SJSA1 (cell line): ENCODE results near the gene AADAC. TPM values are rescaled to one million over a fixed set of nuclear protein-coding genes. Genes with fewer than 3 reads are reported as not detected.
"Not testable (repeated sequence)": the region's sequence is repeated elsewhere in the genome, so short reads cannot be mapped to it uniquely, and the experiment has no call there.

ENCODE experiments used
- DNase-seq, 2 experiments: peaks; one replicate each; pipeline ENCODE4 v3.0.0-alpha.2; 2015 to 2020; ENCODE audit warnings: low spot score in 2 of 2, low read depth in 1 of 2
- H3K27ac ChIP-seq: fragments of 250-450 bp; sonication (Bioruptor Pico); 2 replicates; pipeline ENCODE4 v1.5.1; 2020; ENCODE audit warnings: mild to moderate bottlenecking, moderate library complexity
- H3K27me3 ChIP-seq: fragments of 250-450 bp; sonication (Bioruptor Pico); replicated peaks from 2 replicates; pipeline ENCODE4 v1.5.1; 2020; ENCODE audit warnings: mild to moderate bottlenecking, moderate library complexity
- H3K36me3 ChIP-seq: fragments of 250-450 bp; sonication (Bioruptor Pico); 2 replicates; pipeline ENCODE4 v1.5.1; 2020; ENCODE audit warnings: mild to moderate bottlenecking
- H3K4me1 ChIP-seq: fragments of 250-450 bp; sonication (Bioruptor Pico); replicated peaks from 2 replicates; pipeline ENCODE4 v1.6.1; 2021; ENCODE audit warnings: mild to moderate bottlenecking
- H3K4me3 ChIP-seq: fragments of 250-450 bp; sonication (Bioruptor Pico); 2 replicates; pipeline ENCODE4 v1.5.1; 2020; ENCODE audit warnings: mild to moderate bottlenecking
- H3K9me3 ChIP-seq: fragments of 250-450 bp; sonication (Bioruptor Pico); replicated peaks from 2 replicates; pipeline ENCODE4 v1.5.1; 2020; ENCODE audit warnings: mild to moderate bottlenecking
- total RNA-seq: library from RNA; depleted of rRNA; stranded (reverse); fragments of >200 nt; shearing (Covaris generic); gene quantifications from 2 replicates; pipeline ENCODE4 v1.2.3, GENCODE V29; 2014; rRNA removed

Gene AADAC, protein sequence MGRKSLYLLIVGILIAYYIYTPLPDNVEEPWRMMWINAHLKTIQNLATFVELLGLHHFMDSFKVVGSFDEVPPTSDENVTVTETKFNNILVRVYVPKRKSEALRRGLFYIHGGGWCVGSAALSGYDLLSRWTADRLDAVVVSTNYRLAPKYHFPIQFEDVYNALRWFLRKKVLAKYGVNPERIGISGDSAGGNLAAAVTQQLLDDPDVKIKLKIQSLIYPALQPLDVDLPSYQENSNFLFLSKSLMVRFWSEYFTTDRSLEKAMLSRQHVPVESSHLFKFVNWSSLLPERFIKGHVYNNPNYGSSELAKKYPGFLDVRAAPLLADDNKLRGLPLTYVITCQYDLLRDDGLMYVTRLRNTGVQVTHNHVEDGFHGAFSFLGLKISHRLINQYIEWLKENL
- 0.34 TPM in 2 replicates for total RNA-seq

DNA sequence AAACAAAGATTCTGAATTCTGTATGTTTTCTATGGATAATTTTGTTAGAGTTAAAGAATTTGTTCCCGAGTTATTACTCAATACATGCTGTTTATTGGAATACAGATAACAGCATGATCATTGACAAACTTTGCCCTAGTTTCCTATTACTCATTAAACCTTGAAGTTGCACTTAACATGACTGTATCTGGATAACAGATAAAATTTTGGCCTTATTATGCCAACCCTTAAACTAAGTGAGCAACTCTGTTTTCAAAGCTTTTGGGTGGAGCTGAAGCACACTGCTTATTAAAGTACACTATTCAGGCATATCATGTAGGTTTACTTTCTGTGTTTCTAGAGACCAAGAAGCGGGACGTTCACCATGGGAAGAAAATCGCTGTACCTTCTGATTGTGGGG is at the start of gene AADAC:
TSS of gene AADAC (plus strand) at position 318 of the 400 bp plus-strand sequence. CDS start at position 365, 47 bp downstream.
- DNase-seq: no peak
- no peaks in the 10 kb centered on the region for H3K27me3 ChIP-seq
- H3K4me3 ChIP-seq: no peak within 1 kb of the TSS
- no peaks in the 10 kb centered on the region for H3K9me3 ChIP-seq
- H3K27ac ChIP-seq: no peak within 1 kb of the TSS
- no peaks in the 10 kb centered on the region for H3K36me3 ChIP-seq
- H3K4me1 ChIP-seq: peaks cover 7% of the 10 kb centered on the region

DNA sequence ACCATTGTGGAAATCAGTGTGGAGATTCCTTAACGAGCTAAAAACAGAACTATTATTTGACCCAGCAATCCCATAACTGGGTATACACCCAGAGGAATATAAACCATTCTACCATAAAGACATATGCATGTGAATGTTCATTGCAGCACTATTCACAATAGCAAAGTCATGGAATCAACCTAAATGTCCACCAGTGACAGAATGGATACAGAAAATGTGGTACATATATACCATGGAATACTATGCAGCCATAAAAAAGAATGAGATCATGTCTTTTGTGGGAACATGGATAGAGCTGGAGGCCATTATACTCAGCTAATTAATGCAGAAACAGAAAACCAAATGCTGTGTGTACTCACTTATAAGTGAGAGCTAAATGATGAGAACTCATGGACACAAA is 49.2 kb upstream of the AADAC start:
- H3K27me3 ChIP-seq, DNase-seq, H3K36me3 ChIP-seq, H3K27ac ChIP-seq, H3K4me3 ChIP-seq, H3K9me3 ChIP-seq: not testable (repeated sequence)
- H3K4me1 ChIP-seq: peaks cover 23% of the 10 kb centered on the region

DNA sequence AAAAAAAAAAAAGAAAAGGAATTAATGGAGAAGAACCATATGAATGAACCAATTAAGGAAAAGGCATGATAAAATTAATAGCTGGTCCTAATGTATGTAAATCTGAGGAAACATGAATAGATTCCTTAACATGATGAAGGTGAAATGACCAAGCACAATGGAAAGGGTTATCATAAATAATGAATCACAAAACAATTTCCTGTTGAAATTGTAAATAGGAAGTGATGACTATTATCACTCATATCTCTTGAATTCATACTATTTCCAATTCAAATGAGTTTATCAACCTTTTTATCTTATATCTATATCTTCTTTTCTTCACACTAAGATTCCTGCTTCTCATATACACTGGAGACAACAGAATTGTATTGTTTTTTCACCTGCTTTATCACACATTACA is 48.2 kb upstream of the AADAC start:
- Histone ChIP-seq H3K36me3 (no peaks in the 10 kb centered on the region), H3K4me1 (peaks cover 29% of the 10 kb centered on the region), H3K4me3 (no peak overlapping the region), H3K9me3 (no peaks in the 10 kb centered on the region), H3K27me3 (no peaks in the 10 kb centered on the region), H3K27ac (peak overlapping the region; percentile 76)
- no peak for DNase-seq

DNA sequence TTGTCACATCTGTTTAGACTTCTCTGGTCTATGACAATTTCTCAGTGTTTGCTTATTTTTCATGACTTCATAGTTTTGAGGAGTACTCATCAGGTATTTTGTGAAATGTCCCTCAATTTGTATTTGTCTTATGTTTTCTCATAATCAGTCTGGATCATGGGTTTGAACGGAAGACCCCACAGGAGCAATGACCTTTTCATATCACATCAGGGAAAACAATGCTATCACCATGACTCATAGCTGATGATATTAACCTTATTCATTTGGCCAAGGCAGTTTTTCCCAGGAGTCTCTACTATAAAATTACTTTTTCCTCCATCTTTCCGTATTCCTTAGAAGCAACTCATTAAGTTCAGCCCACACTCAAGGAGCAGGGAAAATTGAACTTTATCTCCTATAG is 47.5 kb upstream of the AADAC start:
- no peak overlapping the region for H3K4me3 ChIP-seq
- H3K9me3 ChIP-seq: no peaks in the 10 kb centered on the region
- no peaks in the 10 kb centered on the region for H3K27me3 ChIP-seq
- peak overlapping the region; percentile 76 for H3K27ac ChIP-seq
- DNase-seq: peak; percentile 41 to 77
- H3K36me3 ChIP-seq: no peaks in the 10 kb centered on the region
- H3K4me1 ChIP-seq: peaks cover 37% of the 10 kb centered on the region

DNA sequence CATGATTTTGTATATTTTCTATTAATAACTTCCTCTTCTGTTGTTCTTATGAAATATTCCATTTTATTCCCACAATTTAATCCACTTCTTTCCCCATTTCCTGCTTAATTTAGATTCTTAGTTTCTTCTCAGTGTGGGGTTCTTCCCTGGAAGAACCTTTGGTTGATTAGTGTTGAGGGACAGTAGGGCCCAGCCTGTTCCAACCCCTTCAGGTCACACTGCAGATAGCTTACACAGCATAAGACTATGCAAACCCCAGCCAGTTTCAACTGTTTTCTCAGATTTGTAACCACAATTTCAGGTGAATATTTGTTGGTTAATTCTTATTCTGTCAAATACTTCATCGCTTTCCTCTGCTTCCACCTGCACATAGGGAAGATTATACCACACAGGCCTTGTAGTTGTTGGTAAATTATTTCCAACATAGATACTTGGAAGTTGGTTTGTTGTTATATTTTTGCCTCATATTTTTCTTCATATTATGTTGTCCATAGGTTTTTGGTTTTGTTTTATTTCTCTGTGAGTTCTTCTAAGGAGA is 45.5 kb upstream of the AADAC start:
- no peak for DNase-seq
- Histone ChIP-seq H3K27me3 (no peaks in the 10 kb centered on the region), H3K4me3 (no peak overlapping the region), H3K9me3 (no peaks in the 10 kb centered on the region), H3K4me1 (peaks cover 39% of the 10 kb centered on the region), H3K36me3 (no peaks in the 10 kb centered on the region), H3K27ac (peak overlapping the region; percentile 76; the same call in 1 of the 2 replicates)

DNA sequence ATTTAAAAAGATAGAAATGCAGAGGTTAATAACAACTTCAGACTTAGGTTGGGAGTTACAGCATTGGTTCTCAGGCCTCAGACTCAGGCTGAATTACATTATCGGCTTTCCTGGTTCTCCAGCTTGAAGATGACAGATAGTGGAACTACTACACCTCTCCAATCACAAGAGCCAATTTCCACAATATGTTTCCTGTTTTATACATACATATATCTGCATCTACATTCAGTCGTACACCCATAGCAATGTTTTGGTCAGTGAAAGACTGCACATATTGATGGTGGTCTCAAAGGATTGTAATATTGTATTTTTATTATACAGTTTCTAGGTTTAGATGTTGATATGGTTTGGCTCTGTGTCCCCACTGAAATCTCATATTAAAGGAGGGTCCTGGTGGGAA is 44.7 kb upstream of the AADAC start:
- H3K36me3 ChIP-seq: no peaks in the 10 kb centered on the region
- H3K27ac ChIP-seq: peak overlapping the region; percentile 81
- H3K9me3 ChIP-seq: no peaks in the 10 kb centered on the region
- H3K4me1 ChIP-seq: peaks cover 39% of the 10 kb centered on the region
- no peaks in the 10 kb centered on the region for H3K27me3 ChIP-seq
- DNase-seq: no peak
- no peak overlapping the region for H3K4me3 ChIP-seq

DNA sequence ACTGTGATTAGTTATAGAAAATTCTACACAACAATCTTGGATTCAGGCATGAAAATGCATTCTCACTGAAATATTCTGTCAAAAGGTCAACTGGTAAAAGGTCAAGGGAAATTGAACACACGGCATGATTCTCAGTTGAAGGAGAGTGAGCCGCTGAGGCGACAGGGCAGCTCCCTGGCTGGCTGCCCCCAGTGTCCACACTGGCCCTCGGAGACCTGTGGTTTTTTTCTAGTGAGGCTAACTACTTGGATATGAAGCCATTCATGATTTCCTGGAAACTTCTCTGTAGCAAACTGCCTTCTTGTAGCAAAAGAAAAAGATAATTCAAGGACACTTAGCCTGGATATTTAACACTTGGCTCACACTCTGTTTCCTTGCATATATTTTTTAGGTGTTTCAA is 43.0 kb upstream of the AADAC start:
- Histone ChIP-seq H3K4me1 (peaks cover 40% of the 10 kb centered on the region), H3K36me3 (no peaks in the 10 kb centered on the region), H3K4me3 (no peak overlapping the region), H3K27me3 (no peaks in the 10 kb centered on the region), H3K9me3 (no peaks in the 10 kb centered on the region), H3K27ac (peak overlapping the region; percentile 81)
- peak in 1 of 2 experiments; percentile 33 for DNase-seq

DNA sequence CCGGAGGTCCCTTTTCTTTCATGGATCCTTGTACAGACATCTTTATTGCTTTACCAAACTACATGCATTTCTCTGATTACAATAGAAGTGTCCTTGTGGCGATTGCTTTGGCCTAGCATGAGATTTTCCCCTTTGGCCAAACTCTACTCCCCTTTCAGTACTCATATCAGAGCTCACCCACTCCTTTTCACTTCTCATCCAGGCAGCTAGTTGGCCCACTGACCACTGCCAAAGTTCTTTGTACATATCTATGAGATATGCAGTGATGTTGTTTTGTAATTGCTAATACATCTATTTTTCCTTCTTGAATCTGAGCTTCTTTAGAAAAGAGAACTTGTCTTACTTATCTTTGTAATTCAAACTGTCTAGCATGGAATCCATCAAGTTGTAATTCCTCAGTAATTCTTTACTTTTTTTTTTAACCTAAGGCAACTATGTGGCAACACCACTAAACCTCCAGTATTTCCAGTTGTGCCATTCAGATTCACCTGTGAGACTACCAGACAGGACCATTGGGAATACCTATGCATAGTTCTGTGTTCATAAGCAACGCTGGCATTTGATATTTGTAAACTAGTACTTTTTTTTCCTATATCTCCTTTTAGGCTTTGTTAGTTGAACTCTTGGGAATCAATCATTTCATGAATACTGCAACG is 41.0 kb upstream of the AADAC start:
- H3K4me3 ChIP-seq: no peak overlapping the region
- H3K36me3 ChIP-seq: no peaks in the 10 kb centered on the region
- no peak overlapping the region for H3K27ac ChIP-seq
- H3K4me1 ChIP-seq: peaks cover 26% of the 10 kb centered on the region
- H3K27me3 ChIP-seq: no peaks in the 10 kb centered on the region
- no peak for DNase-seq
- H3K9me3 ChIP-seq: no peaks in the 10 kb centered on the region

DNA sequence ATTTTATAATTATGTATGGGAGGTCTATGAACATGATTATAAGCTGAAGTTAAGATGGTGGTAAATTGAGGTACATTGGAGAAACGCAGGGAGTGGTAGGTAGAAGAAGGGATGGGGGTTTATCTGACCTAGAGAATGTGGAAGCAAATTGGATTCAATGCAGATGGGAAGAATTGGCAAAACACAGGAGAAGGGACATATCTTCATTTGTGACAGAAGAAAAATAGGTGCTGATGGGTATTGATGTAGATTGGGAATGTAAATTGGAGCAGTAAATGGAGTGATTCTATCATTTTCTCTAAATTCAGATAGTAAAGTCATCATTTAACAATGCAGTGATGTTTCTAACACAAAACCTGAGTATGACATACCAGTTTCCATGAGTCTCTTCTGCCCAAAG is 39.7 kb upstream of the AADAC start:
- no peaks in the 10 kb centered on the region for H3K9me3 ChIP-seq

DNA sequence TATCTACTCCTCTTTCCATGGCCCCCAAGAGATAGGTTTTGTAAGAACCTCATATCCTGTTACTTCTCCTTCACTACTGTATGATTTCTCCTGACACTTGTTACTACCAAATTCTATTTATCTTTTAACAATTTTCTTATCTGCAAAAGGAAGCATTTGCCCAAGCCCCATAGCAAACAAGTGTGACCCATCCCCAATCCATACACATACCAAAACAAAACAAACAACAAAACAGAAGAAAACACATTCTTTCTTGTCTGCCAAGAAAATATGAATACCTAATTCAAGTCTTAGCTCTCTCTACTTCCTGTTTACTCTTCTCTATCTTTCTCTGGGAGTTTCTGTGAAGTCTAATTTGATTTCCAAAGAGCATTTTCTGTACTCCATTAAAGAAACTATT is 39.0 kb upstream of the AADAC start:
- Histone ChIP-seq H3K27me3 (no peaks in the 10 kb centered on the region), H3K27ac (no peak overlapping the region)
- DNase-seq: no peak

More for the DNA sequence above, 39.7 kb upstream of the AADAC start:
- no peak for DNase-seq
- H3K4me3 ChIP-seq: no peak overlapping the region
- H3K36me3 ChIP-seq: no peaks in the 10 kb centered on the region
- no peaks in the 10 kb centered on the region for H3K27me3 ChIP-seq
- H3K4me1 ChIP-seq: peaks cover 25% of the 10 kb centered on the region
- H3K27ac ChIP-seq: no peak overlapping the region

DNA sequence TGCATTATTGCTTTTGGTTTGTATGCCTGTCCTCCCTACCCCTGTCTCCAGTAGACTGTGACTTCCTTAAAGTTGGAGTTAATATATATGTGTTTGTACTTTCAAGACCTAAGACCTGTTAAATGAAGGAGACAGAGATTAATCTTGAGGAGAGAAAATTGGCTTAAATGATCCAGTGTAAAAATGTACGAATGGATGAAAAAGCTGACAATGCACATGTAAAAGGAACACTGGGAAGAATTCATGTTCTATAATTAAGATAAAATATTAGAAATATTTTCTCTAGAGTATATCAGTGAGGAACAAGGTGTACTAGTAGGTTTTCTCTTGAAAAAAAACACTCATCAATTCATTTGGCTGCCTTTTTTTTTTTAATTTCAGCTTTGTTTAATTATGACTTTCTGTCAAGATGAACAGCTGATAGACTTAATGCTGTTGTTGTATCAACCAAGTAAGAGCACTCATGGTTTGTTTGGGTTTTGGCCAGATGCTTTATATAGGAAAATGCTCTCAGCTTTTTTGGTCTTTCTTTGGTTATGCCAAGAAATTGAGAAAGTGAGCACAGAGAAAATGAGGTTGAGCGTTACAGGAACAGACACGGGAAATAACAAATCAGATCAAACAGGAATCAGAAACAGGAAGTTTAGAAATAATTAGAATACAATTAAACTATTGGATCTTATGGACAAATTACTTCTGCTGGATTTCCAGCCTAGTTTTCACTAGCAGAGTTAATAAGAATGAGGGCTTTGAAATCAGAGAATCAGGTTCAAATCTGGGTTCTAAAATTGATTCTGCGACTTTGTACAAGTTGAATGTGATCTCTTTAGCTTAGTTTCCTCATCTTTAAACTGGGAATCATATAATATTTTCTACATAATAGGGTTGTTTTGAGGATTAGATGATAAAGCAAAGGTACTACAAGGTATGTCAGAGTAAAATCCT is 38.3 kb upstream of the AADAC start:
- Histone ChIP-seq H3K27me3 (no peaks in the 10 kb centered on the region), H3K4me3 (no peak overlapping the region), H3K4me1 (peaks cover 15% of the 10 kb centered on the region), H3K36me3 (no peaks in the 10 kb centered on the region), H3K27ac (no peak overlapping the region), H3K9me3 (no peaks in the 10 kb centered on the region)
- no peak for DNase-seq

More for the DNA sequence above, 39.0 kb upstream of the AADAC start:
- Histone ChIP-seq H3K9me3 (no peaks in the 10 kb centered on the region), H3K4me1 (peaks cover 19% of the 10 kb centered on the region), H3K4me3 (no peak overlapping the region), H3K36me3 (no peaks in the 10 kb centered on the region)

DNA sequence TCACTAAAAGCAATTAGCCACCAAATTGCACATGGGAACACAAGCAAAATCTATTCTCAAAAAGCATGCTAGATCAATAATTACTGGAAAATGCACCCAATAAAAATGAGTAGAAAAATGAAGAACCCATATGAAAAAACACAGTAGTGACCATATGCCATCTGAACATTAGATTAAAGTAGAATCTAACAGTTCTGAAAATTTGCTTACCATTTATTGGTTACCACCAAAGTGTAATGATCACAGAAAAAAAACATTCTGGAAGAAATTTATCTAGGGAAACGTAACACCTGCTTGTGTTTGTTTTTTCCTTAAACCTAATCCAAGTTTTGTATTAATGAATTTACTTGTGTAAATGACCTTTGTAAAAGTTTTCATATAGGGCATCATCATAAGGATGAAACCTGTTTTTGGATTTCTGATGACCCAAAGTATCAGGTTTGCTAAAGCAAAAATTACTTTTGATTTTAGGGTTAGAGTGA is 37.6 kb upstream of the AADAC start:
- Histone ChIP-seq H3K4me1 (peaks cover 8% of the 10 kb centered on the region), H3K9me3 (no peaks in the 10 kb centered on the region), H3K27ac (no peak overlapping the region), H3K36me3 (no peaks in the 10 kb centered on the region), H3K4me3 (no peak overlapping the region), H3K27me3 (no peaks in the 10 kb centered on the region)
- DNase-seq: no peak

DNA sequence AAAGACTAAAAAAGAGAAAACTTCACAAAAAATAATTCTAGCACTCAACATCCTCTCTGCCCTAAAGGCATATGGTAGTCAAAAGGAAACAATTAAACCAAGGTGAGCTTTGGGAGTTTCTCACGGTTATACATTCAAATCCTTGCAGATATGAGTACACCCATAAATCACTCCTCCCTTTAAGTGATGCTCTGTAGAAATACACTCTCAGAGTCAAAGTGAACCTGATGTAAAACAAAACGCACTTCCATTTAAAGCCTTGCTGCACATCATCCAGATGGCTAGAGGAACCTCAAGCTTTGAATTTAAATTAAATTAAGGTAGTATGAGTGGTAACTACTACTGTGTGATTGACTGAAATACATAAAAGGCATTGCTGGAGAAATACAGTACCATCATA is 36.0 kb upstream of the AADAC start:
- H3K27me3 ChIP-seq: no peaks in the 10 kb centered on the region
- H3K4me1 ChIP-seq: 0 out of 2 replicates have a peak, but pooled peaks cover 4% of the 10 kb centered on the region
- H3K27ac ChIP-seq: no peak overlapping the region

More for the DNA sequence above, 36.0 kb upstream of the AADAC start:
- DNase-seq: no peak
- Histone ChIP-seq H3K36me3 (no peaks in the 10 kb centered on the region), H3K9me3 (no peaks in the 10 kb centered on the region), H3K4me3 (no peak overlapping the region)
